ENCODE data around the gene EPM2AIP1. TPM values are rescaled to one million over a fixed set of nuclear protein-coding genes. Genes with fewer than 3 reads are reported as not detected.

EPM2AIP1 gene
- total RNA-seq, 1 experiment from 2014 or later: 11.4 TPM

- Histone ChIP-seq H4K8ac (replicated peaks; ENCODE audit: insufficient read length, low read depth, low read length) (no peak overlapping the region), H2BK120ac (ENCODE audit: low read depth, low read length, poor library complexity, severe bottlenecking) (no peak overlapping the region), H4K5ac (ENCODE audit: insufficient read length, low read depth, low read length) (no peak overlapping the region), H3K9ac (ENCODE audit: extremely low read depth, insufficient read length, low read length) (no peak overlapping the region), H2BK15ac (ENCODE audit: low read depth, low read length) (no peak overlapping the region), H3K23ac (ENCODE audit: insufficient read length, low read depth, low read length) (no peak overlapping the region), H3K27ac (ENCODE audit: insufficient read length, low read depth, low read length) (no peak overlapping the region), H3K9me3 (ENCODE audit: control insufficient read depth, low read depth, low read length) (no peaks in the 10 kb centered on the region), H3K56ac (ENCODE audit: insufficient read length, low read depth, low read length) (no peak overlapping the region), H4K20me1 (ENCODE audit: control insufficient read depth, insufficient read depth, insufficient read length) (no peaks in the 10 kb centered on the region), H3K79me2 (ENCODE audit: insufficient read depth, low read length) (no peaks in the 10 kb centered on the region; the same call in 1 of the 2 replicates), H3K27me3 (ENCODE audit: insufficient read depth, low read length) (no peaks in the 10 kb centered on the region), H3K4ac (ENCODE audit: low read depth, low read length) (no peak overlapping the region), H2BK12ac (ENCODE audit: insufficient read length, low read depth, low read length) (no peak overlapping the region), H2BK20ac (ENCODE audit: low read depth, low read length, poor library complexity, severe bottlenecking) (no peak overlapping the region), H3K4me1 (ENCODE audit: insufficient read depth, low read length) (no peaks in the 10 kb centered on the region), H3T11ph (ENCODE audit: low read length) (no peak overlapping the region), H3K4me2 (ENCODE audit: insufficient read depth, insufficient read length, low read length) (no peak overlapping the region), H3K23me2 (ENCODE audit: insufficient read length, low read depth, low read length, poor library complexity, severe bottlenecking) (no peaks in the 10 kb centered on the region), H3K14ac (ENCODE audit: insufficient read depth, low read length) (no peak overlapping the region), H2AK5ac (ENCODE audit: insufficient read length, low read length) (no peak overlapping the region), H2BK5ac (ENCODE audit: insufficient read length, low read length) (no peak overlapping the region), H3K18ac (ENCODE audit: insufficient read length, low read depth, low read length) (no peak overlapping the region), H2AFZ (ENCODE audit: low read length) (no peak overlapping the region), H3K79me1 (ENCODE audit: insufficient read depth, low read depth, low read length, poor library complexity, severe bottlenecking) (peaks cover 3% of the 10 kb centered on the region), H4K91ac (ENCODE audit: insufficient read length, low read depth, low read length) (no peak overlapping the region)
- no peak for TF ChIP-seq CTCF (conservative IDR thresholded peaks at IDR 0.05)
- Mint-ChIP-seq H3K36me3 (ENCODE audit: insufficient read depth in 1 of 3, low read depth in 3 of 3) (peaks cover 53 to 75% (median 63%) of the 10 kb centered on the region in 3 experiments), H3K4me1 (no peaks in the 10 kb centered on the region), H3K27me3 (ENCODE audit: low read depth) (no peaks in the 10 kb centered on the region), H3K27ac (no peak overlapping the region), H3K9me3 (peaks cover 10 to 14% of the 10 kb centered on the region in 2 experiments; a peak in 3 of 5 replicates), H3K4me3 (no peak overlapping the region)
- WGBS (ENCODE audit: extremely low coverage, insufficient read length, low lambda C conversion rate): no CpG with 5 or more reads among the region's 10 CpGs
- no peak for DNase-seq
Observed at GRCh38 chr3:37032961-37033360, 40.0 kb upstream of the EPM2AIP1 start.
